Testis (tissue), 2 donors: ENCODE results near the gene SLC25A45.

Source experiments
- CTCF ChIP-seq, 3 experiments: fragments of 450-650 bp in 2 of 3; fragments of 200-600 bp in 1 of 3; sonication (generic) in 1 of 3; IDR thresholded peaks; one replicate each; pipeline ENCODE4 v1.5.1; 2016 to 2019; ENCODE audit warnings: antibody characterized with exemption in 3 of 3, mild to moderate bottlenecking in 2 of 3, moderate library complexity in 1 of 3
- POLR2A ChIP-seq: fragments of 450-650 bp; IDR thresholded peaks from one replicate; pipeline ENCODE4 v1.6.1; 2017; ENCODE audit warnings: antibody characterized with exemption, mild to moderate bottlenecking, moderate library complexity

- TF ChIP-seq CTCF (IDR thresholded peaks at IDR 0.05) (no peak), POLR2A (no peak)
Observed at GRCh38 chr11:65362320-65362931, 20.0 kb downstream of the SLC25A45 start.
